Gastrocnemius medialis (tissue), 4 donors: ENCODE data around the gene DDX49.

Experiments used
- POLR2A ChIP-seq, 2 donors: fragments of 450-650 bp; IDR thresholded peaks; one replicate each; pipeline ENCODE4 v1.6.1; 2017; ENCODE audit warnings: antibody characterized with exemption in 2 of 2, mild to moderate bottlenecking in 2 of 2, moderate library complexity in 2 of 2
- TF ChIP-seq, protein P1 (sequence below), 5 experiments: fragments of 450-650 bp in 3 of 5; fragments of 200-600 bp in 2 of 5; sonication (generic) in 2 of 5; IDR thresholded peaks in 4 of 5; conservative IDR thresholded peaks in 1 of 5; 1 replicate in 4 of 5; 2 replicates in 1 of 5; pipeline ENCODE4 v1.5.1; 2016 to 2019; ENCODE audit warnings: antibody characterized with exemption in 5 of 5, mild to moderate bottlenecking in 3 of 5, moderate library complexity in 3 of 5

DNA sequence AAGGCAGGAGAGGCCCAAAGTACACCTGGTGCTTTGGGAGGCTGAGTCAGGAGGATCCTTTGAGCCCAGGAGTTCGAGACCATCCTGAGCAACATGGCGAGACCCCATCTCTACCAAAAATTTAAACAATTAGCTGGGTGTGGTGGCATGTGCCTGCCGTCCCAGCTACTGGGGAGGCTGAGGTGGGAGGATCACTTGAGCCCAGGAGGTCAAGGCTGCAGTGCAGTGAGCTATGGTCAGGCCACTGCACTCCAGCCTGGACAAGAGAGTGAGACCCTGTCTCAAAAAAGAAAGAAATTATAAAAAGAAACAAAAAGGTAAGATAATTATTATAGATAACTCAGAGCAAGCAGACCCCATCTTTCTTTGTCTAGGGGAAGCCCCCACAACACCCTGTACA lies 19.6 kb downstream of the DDX49 start:
- no peak for TF ChIP-seq POLR2A (IDR thresholded peaks at IDR 0.05)
- TF ChIP-seq, protein P1, sequence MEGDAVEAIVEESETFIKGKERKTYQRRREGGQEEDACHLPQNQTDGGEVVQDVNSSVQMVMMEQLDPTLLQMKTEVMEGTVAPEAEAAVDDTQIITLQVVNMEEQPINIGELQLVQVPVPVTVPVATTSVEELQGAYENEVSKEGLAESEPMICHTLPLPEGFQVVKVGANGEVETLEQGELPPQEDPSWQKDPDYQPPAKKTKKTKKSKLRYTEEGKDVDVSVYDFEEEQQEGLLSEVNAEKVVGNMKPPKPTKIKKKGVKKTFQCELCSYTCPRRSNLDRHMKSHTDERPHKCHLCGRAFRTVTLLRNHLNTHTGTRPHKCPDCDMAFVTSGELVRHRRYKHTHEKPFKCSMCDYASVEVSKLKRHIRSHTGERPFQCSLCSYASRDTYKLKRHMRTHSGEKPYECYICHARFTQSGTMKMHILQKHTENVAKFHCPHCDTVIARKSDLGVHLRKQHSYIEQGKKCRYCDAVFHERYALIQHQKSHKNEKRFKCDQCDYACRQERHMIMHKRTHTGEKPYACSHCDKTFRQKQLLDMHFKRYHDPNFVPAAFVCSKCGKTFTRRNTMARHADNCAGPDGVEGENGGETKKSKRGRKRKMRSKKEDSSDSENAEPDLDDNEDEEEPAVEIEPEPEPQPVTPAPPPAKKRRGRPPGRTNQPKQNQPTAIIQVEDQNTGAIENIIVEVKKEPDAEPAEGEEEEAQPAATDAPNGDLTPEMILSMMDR (IDR thresholded peaks at IDR 0.05 in 4 of 5, conservative IDR thresholded peaks at IDR 0.05 in 1 of 5), result no peak
